ENCODE measurements around the gene NLRC3.

NLRC3 gene

GRCh38 chr16:3580251-3580651 is 3.0 kb upstream of the NLRC3 start:
- no peak for DNase-seq (ENCODE audit: extremely low read depth, low read depth)
- H3K4me3 ChIP-seq (replicated peaks; ENCODE audit: low read depth, low read length): no peak overlapping the region

GRCh38 chr16:3579776-3580175 is 2.6 kb upstream of the NLRC3 start:
- no peak overlapping the region for H3K4me3 ChIP-seq (replicated peaks; ENCODE audit: low read depth, low read length)
- no peak for TF ChIP-seq CTCF (IDR thresholded peaks at IDR 0.05; ENCODE audit: low read depth, low read length, missing control alignments)
- DNase-seq (ENCODE audit: extremely low read depth, low read depth): no peak

More at GRCh38 chr16:3580251-3580651, 3.0 kb upstream of the NLRC3 start:
- no peak for TF ChIP-seq CTCF (IDR thresholded peaks at IDR 0.05; ENCODE audit: low read depth, low read length, missing control alignments)

- no peak for DNase-seq (ENCODE audit: extremely low read depth, low read depth)
- H3K4me3 ChIP-seq (replicated peaks; ENCODE audit: low read depth, low read length): no peak overlapping the region
- TF ChIP-seq CTCF (IDR thresholded peaks at IDR 0.05; ENCODE audit: low read depth, low read length, missing control alignments): no peak
These were observed 1.7 kb upstream of the NLRC3 start for GRCh38 chr16:3578610-3579551.

GRCh38 chr16:3578121-3578520 is 918 bp upstream of the NLRC3 start:
- H3K4me3 ChIP-seq (replicated peaks; ENCODE audit: low read depth, low read length): no peak overlapping the region
- no peak for DNase-seq (ENCODE audit: extremely low read depth, low read depth)
- no peak for TF ChIP-seq CTCF (IDR thresholded peaks at IDR 0.05; ENCODE audit: low read depth, low read length, missing control alignments)

- no peak overlapping the region for H3K4me3 ChIP-seq (replicated peaks; ENCODE audit: low read depth, low read length)
- DNase-seq (ENCODE audit: extremely low read depth, low read depth): no peak
- no peak for TF ChIP-seq CTCF (IDR thresholded peaks at IDR 0.05; ENCODE audit: low read depth, low read length, missing control alignments)
These were observed 992 bp downstream of the NLRC3 start for GRCh38 chr16:3576211-3576610.

- H3K4me3 ChIP-seq (replicated peaks; ENCODE audit: low read depth, low read length): no peak overlapping the region
- TF ChIP-seq CTCF (IDR thresholded peaks at IDR 0.05; ENCODE audit: low read depth, low read length, missing control alignments): no peak
- DNase-seq (ENCODE audit: extremely low read depth, low read depth): no peak
These were observed 1.7 kb downstream of the NLRC3 start for GRCh38 chr16:3575491-3575890.

Measured in HFF-Myc (cell line).